Endothelial cell of umbilical vein (primary cell): ENCODE data around the gene OPRL1. TPM values are rescaled to one million over a fixed set of nuclear protein-coding genes. Genes with fewer than 3 reads are reported as not detected.

Source experiments
- BruUV-seq: library from RNA; stranded (reverse); fragments of 400-500 nt; replicated peaks from 2 replicates; lab custom pipeline; 2021; lab: Mats Ljungman, UMichigan
- CTCF ChIA-PET: fragments of 300-600, 350-600 bp; sonication (Branson Sonifier 250); formaldehyde crosslinking; loops from one replicate; lab custom pipeline; 2021; ENCODE audit warnings: antibody characterized with exemption, inconsistent platforms; lab: Charles Lee
- POLR2A ChIA-PET: fragments of 300-600, 350-600 bp; sonication (Branson Sonifier 250); formaldehyde crosslinking; loops from one replicate; lab custom pipeline; 2021; ENCODE audit warnings: antibody characterized with exemption, inconsistent platforms; lab: Charles Lee
- DNase-seq: peaks from one replicate; pipeline ENCODE4 v3.0.0-alpha.2; 2011; ENCODE audit warnings: low read depth, low spot score
- FAIRE-seq: peaks from 2 replicates; lab custom pipeline; 2011; peaks lifted over from hg19 to GRCh38; lab: Jason Lieb, UNC
- H2AFZ ChIP-seq: 2 replicates; pipeline ENCODE4 v1.6.0; 2012; ENCODE audit warnings: low read depth, low read length, control low read depth, inconsistent platforms
- H3K27ac ChIP-seq: 2 replicates; pipeline ENCODE4 v1.5.1; 2011; ENCODE audit warnings: low read depth, mild to moderate bottlenecking, control low read depth, low read length, moderate library complexity; ENCODE audit not compliant: insufficient read depth
- H3K27me3 ChIP-seq, 2 experiments: 2 replicates each; pipeline versions ENCODE4 v1.6.0 to v1.6.1; 2011; ENCODE audit warnings: low read length in 2 of 2, mixed read lengths in 1 of 2; ENCODE audit not compliant: control insufficient read depth in 2 of 2, insufficient read depth in 2 of 2
- H3K36me3 ChIP-seq, 2 experiments: 2 replicates in 1 of 2; 3 replicates in 1 of 2; pipeline ENCODE4 v1.5.1; 2011; ENCODE audit warnings: low read length in 2 of 2, mild to moderate bottlenecking in 1 of 2, moderate library complexity in 1 of 2; ENCODE audit not compliant: control insufficient read depth in 2 of 2, insufficient read depth in 2 of 2; ENCODE audit errors: extremely low read depth in 1 of 2
- H3K4me1 ChIP-seq: 3 replicates; pipeline ENCODE4 v1.5.1; 2011; ENCODE audit warnings: mild to moderate bottlenecking, low read length; ENCODE audit not compliant: control insufficient read depth, insufficient read depth; ENCODE audit errors: extremely low read depth
- H3K4me2 ChIP-seq: 2 replicates; pipeline ENCODE4 v1.6.1; 2011; ENCODE audit warnings: low read length, control low read depth, mixed read lengths; ENCODE audit not compliant: insufficient read depth
- H3K4me3 ChIP-seq, 3 experiments: fragments of 200-600 bp in 1 of 3; sonication (generic), shearing (Covaris generic) in 1 of 3; replicated peaks in 1 of 3; 2 replicates each; pipeline ENCODE4 v1.5.1; 2011 to 2016; ENCODE audit warnings: control low read depth in 3 of 3, low read length in 3 of 3, mild to moderate bottlenecking in 2 of 3, inconsistent platforms in 1 of 3, low read depth in 1 of 3, moderate library complexity in 1 of 3; ENCODE audit not compliant: insufficient read depth in 1 of 3
- H3K79me2 ChIP-seq: 2 replicates; pipeline ENCODE4 v1.6.0; 2012; ENCODE audit warnings: low read length, inconsistent platforms; ENCODE audit not compliant: control insufficient read depth, insufficient read depth
- H3K9ac ChIP-seq: replicated peaks from 2 replicates; pipeline ENCODE3; 2011; ENCODE audit warnings: low read length, control low read depth; ENCODE audit not compliant: insufficient read depth; ENCODE audit errors: extremely low read depth
- H3K9me1 ChIP-seq: replicated peaks from 3 replicates; pipeline ENCODE4 v1.6.0; 2011; ENCODE audit warnings: mild to moderate bottlenecking, low read length; ENCODE audit not compliant: control insufficient read depth, insufficient read depth; ENCODE audit errors: extremely low read depth
- H3K9me3 ChIP-seq: replicated peaks from 2 replicates; pipeline ENCODE4 v1.5.1; 2012; ENCODE audit warnings: low read length, inconsistent platforms; ENCODE audit not compliant: control insufficient read depth, insufficient read depth
- H4K20me1 ChIP-seq: replicated peaks from 2 replicates; pipeline ENCODE3; 2011; ENCODE audit warnings: mild to moderate bottlenecking, low read length; ENCODE audit not compliant: control insufficient read depth, insufficient read depth; ENCODE audit errors: extremely low read depth
- CTCF ChIP-seq, 2 donors: IDR thresholded peaks; 1 replicate in 1 of 2; 2 replicates in 1 of 2; pipeline ENCODE4 v1.5.1; 2011; ENCODE audit warnings: low read length in 2 of 2, mild to moderate bottlenecking in 2 of 2, moderate library complexity in 2 of 2, control low read depth in 1 of 2, inconsistent platforms in 1 of 2, low read depth in 1 of 2; ENCODE audit not compliant: insufficient read depth in 1 of 2; ENCODE audit errors: extremely low read depth in 1 of 2
- EZH2 ChIP-seq: IDR thresholded peaks from 2 replicates; pipeline ENCODE4 v1.6.1; 2012; ENCODE audit warnings: borderline replicate concordance, low read depth, mild to moderate bottlenecking, moderate library complexity, low read length, inconsistent platforms; ENCODE audit not compliant: severe bottlenecking
- FOS ChIP-seq: IDR thresholded peaks from 2 replicates; pipeline ENCODE4 v1.6.1; 2011; ENCODE audit warnings: mild to moderate bottlenecking, low read length, moderate library complexity, borderline replicate concordance; ENCODE audit not compliant: insufficient read depth
- GATA2 ChIP-seq: IDR thresholded peaks from 2 replicates; pipeline ENCODE4 v1.7.0; 2011; ENCODE audit warnings: low read depth, mild to moderate bottlenecking, moderate library complexity, mixed read lengths, low read length; ENCODE audit not compliant: insufficient read length, insufficient read depth
- JUN ChIP-seq: IDR thresholded peaks from 2 replicates; pipeline ENCODE4 v1.6.1; 2011; ENCODE audit warnings: borderline replicate concordance, low read depth; ENCODE audit not compliant: insufficient read length, insufficient read depth
- MAX ChIP-seq: IDR thresholded peaks from 2 replicates; pipeline ENCODE4 v1.6.1; 2011; ENCODE audit not compliant: insufficient read depth, insufficient read length
- MYC ChIP-seq: IDR thresholded peaks from one replicate; pipeline ENCODE4 v1.6.1; 2011; ENCODE audit warnings: mild to moderate bottlenecking, low read depth, low read length
- POLR2A ChIP-seq: IDR thresholded peaks from 2 replicates; pipeline ENCODE4 v1.6.1; 2012; ENCODE audit warnings: low read depth, mild to moderate bottlenecking, control low read depth, low read length
- POLR2AphosphoS5 ChIP-seq: IDR thresholded peaks from 2 replicates; pipeline ENCODE4 v1.6.1; 2012; ENCODE audit warnings: low read depth, mild to moderate bottlenecking, control low read depth, low read length, moderate library complexity; ENCODE audit not compliant: insufficient read depth
- dilution Hi-C: fragments of 300-500 bp; cut with MboI; formaldehyde crosslinking; loops from one replicate; pipeline ENCODE4 v1.15.0; 2019; ENCODE audit warnings: low sequenced_read_pairs; ENCODE audit not compliant: extremely low pct_ligation_motif_present
- intact Hi-C: fragments of 100-400 bp; cut with micrococcal nuclease; formaldehyde crosslinking; loops from one replicate; pipeline ENCODE4 v1.10.0; 2022
- polyA plus RNA-seq, 4 experiments: library from polyadenylated mRNA; depleted of rRNA in 3 of 4; stranded (reverse) in 3 of 4; unstranded in 1 of 4; fragments of >200 nt; gene quantifications; 2 replicates each; pipeline versions ENCODE4 v1.2.1 to v1.2.3, GENCODE V29; 2011 to 2012; ENCODE audit warnings: missing spikeins in 1 of 4
- total RNA-seq: library from RNA; stranded (reverse); gene quantifications from 2 replicates; pipeline ENCODE4 v1.2.3, GENCODE V29; 2021

Gene OPRL1
- total and polyA plus RNA-seq, 2 donors (not counting 3 experiments of a cell fraction or from before 2014, with no cell fraction given): 1.9 to 2.0 TPM

GRCh38 chr20:64091770-64092169 lies 11.9 kb downstream of the OPRL1 start:
- Histone ChIP-seq H3K4me1 (no peaks in the 10 kb centered on the region), H3K4me3 (no peak overlapping the region), H2AFZ (no peak overlapping the region), H3K9me1 (no peaks in the 10 kb centered on the region), H3K4me2 (no peak overlapping the region), H3K27ac (no peak overlapping the region), H3K9me3 (no peaks in the 10 kb centered on the region), H3K79me2 (no peaks in the 10 kb centered on the region), H4K20me1 (no peaks in the 10 kb centered on the region), H3K27me3 (peaks cover 2% of the 10 kb centered on the region in 2 experiments), H3K9ac (no peak overlapping the region), H3K36me3 (no peaks in the 10 kb centered on the region)
- BruUV-seq: no TSS peak
- dilution Hi-C loops (no loop called here), intact Hi-C loops (no loop called here)
- CTCF ChIA-PET: interaction anchor here (2.3 to 3.2 kb wide), 2 partner anchors 8 to 10 kb away, joined by 7 to 11 read pairs; partner anchors contain the start of gene LKAAEAR1
- no peak for DNase-seq
- POLR2A ChIA-PET: no interaction called here
- FAIRE-seq: no peak
- TF ChIP-seq EZH2 (no peak), GATA2 (no peak), CTCF (IDR thresholded peaks at IDR 0.05; ENCODE audit: extremely low read depth in 1 of 2, insufficient read depth in 1 of 2, low read depth in 1 of 2, low read length in 2 of 2) (no peak), JUN (no peak), MAX (no peak), POLR2A (no peak), FOS (no peak), MYC (no peak), POLR2AphosphoS5 (no peak)
